ENCODE measurements around the gene GIMAP8.

DNA sequence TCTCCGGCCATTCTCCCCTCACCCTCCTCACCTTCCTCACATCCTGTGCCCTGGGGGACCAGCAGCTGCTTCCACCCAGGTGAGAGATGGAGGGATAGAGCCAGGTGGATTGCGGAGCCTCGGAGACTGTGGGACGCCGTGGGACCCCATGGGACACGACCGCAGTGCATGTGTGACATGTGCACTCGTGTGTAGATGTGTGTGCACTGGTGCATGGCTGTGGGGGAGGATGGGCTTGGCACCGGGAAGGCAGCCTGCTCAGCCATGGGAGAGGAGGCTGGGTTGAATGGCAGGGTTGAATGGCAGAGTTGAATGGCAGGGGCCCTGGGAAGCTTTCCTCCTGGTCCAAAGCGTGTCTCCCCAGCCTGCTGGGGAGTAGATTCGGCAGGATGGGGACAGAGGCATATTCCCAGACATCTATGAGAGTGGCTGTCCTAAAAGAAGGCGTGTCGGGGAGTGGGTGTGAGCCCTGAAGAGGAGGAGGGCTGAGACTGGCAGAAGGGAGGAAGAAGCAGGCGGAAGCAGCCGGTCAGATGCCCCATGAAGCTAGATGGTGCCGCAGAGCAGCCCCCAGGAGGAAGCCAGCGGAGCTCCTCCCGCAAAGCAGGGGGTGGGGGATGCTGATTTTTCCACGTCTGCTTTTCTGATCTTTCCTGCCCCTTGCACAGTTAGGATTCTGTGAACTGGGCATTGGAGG is 815 bp downstream of the GIMAP8 start:
- TF ChIP-seq CTCF (IDR thresholded peaks at IDR 0.05; ENCODE audit: insufficient read depth, low read length) (no peak), REST (IDR thresholded peaks at IDR 0.05; ENCODE audit: insufficient replicate concordance, low read depth) (no peak), POLR2AphosphoS5 (IDR thresholded peaks at IDR 0.05; ENCODE audit: low read depth) (no peak), SPI1 (IDR thresholded peaks at IDR 0.05; ENCODE audit: borderline replicate concordance, low read depth) (no peak)
